ENCODE data around the gene RNF152. TPM values are rescaled to one million over a fixed set of nuclear protein-coding genes. Genes with fewer than 3 reads are reported as not detected.
A peak's percentile ranks its signal among the peaks of the same experiment; 100 is the strongest.

RNF152 gene, protein sequence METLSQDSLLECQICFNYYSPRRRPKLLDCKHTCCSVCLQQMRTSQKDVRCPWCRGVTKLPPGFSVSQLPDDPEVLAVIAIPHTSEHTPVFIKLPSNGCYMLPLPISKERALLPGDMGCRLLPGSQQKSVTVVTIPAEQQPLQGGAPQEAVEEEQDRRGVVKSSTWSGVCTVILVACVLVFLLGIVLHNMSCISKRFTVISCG
- 7.7 TPM for total RNA-seq

DNA sequence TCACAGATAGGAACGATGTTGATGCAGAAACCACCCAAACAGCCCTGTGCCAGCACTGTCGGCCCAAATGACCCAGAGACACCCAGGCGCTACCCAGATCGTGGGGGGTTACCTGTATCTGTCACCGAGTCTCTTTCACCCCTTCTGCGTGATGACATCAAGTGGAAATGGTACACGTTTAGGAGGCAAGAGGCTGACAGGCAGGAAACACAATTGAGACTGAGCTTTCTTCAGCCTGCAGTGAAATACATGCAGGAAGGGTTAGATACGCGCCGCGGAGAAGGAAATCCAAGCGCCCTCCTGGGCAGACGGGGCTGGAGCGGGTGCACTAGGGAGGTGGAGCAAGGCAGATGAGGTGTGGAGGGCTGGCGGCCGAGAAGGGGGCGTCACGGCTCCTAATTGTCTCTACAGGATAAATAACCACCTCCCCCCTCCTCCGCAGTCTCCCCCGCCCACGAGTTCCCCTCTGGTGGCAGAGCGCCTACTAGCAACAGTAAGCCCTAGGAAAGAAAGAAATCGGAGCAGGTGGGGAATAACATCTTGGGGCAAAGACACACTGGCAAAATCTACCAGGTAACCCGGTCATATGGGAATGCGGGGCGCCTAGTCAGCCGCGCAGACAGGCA is at the start of gene RNF152:
Gene RNF152 (minus strand): TSS at position 325 of the 626 bp plus-strand sequence. CDS start 76,544 bp downstream, outside the sequence.
- ATAC-seq = no peak

GRCh38 chr18:61941948-61942471 is 49.2 kb upstream of the RNF152 start:
- ATAC-seq = no peak

DNA sequence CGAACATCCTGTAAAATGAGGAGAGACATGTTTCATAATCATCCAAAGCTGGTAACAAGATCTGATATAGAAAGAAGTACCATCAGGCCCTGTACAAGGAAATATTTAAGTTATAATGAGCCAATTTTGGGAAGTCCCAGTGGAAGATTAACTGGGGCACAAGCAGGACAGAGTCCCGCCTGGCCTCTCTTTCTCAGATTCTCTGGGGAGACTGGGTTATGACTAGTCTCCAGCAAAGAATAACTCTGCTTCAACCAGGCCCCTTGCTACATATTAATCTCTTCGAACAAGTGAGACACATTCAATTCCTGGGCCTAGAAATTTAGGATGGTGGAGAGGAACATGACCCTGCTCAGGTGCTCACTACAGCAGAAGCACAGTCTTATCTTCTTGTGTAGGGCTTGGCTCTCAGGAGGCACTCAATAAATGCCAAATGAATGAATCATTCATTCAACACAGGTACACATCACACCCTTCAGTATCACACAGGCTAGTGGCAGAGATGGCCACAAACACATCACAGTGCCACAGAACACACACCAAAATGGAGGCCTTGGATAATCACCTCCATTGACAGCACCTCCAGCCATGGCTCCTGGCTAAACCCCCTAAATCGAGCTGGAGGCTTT is 46.4 kb upstream of the RNF152 start:
- peak; percentile 71 for ATAC-seq

DNA sequence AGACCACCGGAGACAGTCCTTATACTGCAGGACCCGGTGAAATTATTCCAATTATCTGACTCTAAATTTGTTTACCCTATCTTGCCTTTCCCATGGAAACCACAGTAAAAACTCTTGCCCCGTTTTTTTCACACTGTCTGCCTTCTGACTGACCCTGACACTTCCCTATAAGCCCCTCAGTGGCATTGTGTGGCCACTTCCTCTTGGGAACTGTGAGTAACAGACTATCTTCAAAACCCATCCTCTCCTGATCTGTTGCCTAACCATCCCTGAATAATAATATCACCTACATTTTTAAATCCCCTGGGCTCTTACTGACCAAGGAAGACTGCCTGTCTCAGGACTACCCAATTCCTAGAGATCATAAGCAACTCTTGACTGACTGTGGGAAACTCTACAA is 42.6 kb upstream of the RNF152 start:
- ATAC-seq = no peak

GRCh38 chr18:61931654-61932379 is 39.0 kb upstream of the RNF152 start:
- ATAC-seq = no peak

- peak; percentile 81 for ATAC-seq
Measured at GRCh38 chr18:61929881-61930640, 37.3 kb upstream of the RNF152 start.

- no peak for ATAC-seq
Measured at GRCh38 chr18:61926532-61926931, 33.7 kb upstream of the RNF152 start.

DNA sequence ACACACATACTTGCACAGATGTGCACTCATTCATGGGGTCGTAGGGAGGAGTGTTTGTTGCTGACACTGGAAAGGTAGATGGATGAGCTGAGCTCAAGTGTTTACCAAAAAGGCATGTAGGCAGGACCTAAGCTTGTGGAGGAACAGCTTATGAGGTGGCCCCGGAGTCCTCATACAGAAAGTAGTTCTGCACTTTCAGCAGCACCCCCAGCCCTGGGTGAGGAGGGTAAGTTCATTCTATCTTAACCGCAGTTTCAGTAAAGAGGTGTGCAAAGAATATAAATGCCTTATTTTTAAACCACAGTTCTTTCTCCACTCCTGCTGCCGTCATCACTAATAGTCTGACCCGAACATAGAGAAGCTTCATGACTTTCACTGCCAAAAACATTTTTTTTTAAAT is 31.7 kb upstream of the RNF152 start:
- ATAC-seq = no peak

GRCh38 chr18:61922435-61922834 is 29.6 kb upstream of the RNF152 start:
- ATAC-seq = no peak

- no peak for ATAC-seq
Measured at GRCh38 chr18:61921621-61922235, 28.9 kb upstream of the RNF152 start.

GRCh38 chr18:61917818-61918217 is 25.0 kb upstream of the RNF152 start:
- no peak for ATAC-seq

DNA sequence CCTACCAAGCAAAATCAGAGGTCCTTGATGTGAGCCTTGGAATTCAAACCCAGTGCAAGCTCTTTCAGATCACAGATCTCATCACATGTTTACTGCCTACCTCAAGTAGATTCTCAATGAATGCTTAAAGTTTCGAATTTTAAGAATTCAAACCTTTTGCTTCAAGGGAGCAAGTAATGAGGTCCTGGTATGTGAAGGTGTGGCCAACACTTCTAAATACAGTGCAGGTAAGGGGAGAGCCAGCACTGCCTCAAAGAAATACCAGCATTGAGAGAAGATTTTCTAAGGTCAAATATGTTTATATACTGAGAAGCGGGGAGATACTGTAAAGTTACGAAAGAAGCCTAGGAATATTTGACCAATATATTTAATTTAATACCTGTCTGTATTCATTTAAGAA is 19.7 kb upstream of the RNF152 start:
- no peak for ATAC-seq

DNA sequence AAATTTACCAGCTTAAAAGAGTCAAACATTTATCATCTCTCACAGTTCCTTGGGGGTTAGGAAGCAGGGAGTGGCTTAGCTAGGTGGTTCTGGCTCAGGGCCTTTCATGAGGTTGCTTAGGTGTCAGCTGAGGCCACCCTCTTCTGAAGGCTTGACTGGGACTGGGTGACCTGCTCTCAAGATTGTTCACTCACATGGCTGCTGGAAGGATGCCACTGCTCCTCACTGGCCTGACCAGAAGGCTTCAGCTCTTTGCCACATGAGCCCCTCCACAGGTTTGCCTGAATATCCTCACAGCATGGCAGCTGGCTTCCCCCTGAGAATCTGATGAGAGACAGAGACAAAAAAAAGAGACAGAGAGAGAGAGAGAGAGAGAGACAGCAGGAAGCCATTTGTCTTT is 17.3 kb upstream of the RNF152 start:
- ATAC-seq = no peak

DNA sequence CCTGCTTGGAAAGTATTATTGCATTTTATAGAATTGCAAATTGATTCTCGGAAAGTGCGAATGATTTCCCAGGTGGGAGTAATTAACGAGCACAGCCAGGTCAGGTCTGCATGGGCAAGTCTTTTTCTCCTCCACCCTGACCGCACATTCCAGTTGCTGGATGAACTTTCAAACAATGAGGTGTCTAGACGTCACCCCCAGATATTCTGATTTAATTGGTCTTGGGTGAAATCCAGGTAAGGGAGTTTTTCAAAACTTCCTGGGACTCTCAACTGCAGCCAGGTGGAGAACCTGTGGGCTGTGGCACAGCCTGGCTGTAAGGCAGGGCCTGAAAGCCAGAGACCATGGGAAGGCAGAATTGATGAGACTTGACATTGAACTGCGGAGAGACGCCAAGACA is 15.9 kb upstream of the RNF152 start:
- peak; percentile 69 for ATAC-seq

DNA sequence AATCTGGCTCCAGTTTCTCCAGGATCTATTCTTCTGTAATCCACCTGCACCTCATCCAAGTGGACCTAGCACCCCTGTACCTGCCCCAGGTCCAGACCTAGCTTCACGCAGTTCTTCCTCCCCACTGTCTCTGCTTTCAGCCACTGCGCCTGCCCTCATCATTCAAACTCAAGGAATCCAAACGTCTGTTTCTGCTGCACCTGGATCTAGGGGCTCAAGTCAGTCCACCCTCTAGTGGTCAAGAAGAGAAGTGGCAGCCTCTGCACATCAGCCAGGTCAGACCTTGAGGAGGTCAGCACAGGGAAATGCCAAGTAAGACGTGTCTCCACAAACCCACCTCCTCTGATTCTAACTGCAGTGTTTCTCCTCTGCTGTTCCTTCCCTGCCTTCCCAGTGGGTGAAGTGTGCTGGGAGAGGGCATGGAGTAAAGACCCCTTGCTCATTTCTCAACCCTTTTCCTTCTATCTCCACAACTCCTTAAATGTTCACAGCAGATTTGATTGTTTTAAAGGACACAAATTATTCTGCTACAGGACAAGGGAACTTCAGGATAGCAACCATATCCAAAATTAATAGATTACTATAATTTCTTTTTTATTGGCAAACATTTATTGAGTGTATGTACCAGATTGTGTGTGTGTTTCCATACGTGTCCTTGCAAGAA is 8.6 kb upstream of the RNF152 start:
- ATAC-seq = peak; percentile 68

- no peak for ATAC-seq
Measured at GRCh38 chr18:61900504-61901281, 7.9 kb upstream of the RNF152 start.

DNA sequence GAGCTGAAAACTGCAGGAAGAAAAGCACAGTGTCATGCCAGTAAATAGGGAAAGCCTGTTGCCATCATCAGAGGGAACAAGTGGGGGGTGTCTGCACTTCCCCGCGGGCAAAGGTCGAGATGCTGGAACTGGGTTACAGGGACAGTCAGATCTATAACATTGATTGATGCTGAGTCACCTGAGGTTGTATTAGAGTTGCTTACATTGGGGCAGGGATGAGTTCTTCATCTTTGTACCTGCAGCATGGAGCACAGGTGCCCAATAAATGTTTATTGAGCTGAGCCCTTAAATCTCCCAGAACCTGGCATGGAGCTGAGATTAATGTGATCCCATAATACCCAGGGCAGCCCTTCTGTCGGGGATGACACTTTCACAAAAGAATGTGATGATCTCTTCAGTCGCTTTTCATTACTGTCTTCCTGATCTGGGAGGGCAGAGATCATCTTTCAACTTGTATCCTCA is 5.9 kb upstream of the RNF152 start:
- ATAC-seq = no peak

DNA sequence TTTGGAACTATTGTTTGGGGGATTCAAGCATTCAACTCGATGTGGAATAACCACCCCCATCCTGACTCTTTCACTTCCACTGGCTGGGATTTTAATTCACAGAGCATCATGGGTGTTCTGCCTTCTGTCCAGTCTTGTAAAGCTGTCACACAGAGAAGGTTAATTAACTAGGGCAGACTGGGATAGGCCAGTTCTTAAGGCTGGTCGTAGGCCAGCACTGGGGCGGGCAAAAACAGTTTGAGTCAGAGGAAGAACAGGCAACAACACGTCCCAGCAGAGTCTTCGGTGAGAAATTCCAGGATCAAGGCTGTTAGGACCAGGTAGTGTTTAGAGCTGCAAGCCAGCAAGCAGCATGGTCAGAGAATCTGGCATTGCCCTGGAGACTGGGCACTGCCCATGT is 4.0 kb upstream of the RNF152 start:
- ATAC-seq = peak; percentile 89

DNA sequence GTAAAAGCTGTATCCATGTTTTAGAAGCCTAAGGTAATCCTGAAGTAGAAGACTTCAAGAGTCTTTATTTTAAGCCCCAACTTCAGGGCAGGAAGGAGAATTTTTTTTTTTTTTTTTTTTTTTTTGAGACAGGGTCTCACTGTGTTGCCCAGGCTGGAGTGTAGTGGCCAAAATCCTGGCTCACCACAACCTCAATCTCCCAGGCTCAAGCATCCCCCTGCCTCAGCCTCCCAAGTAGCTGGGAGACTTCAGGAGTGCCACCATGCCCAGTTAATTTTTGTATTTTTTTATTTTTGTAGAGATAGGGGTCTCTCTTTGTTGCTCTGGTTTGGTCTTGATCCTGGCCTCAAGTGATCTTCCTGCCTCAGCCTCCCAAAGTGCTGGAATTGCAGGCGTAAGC is 3.3 kb upstream of the RNF152 start:
- ATAC-seq = no peak

GRCh38 chr18:61894751-61895524 is 2.1 kb upstream of the RNF152 start:
- ATAC-seq = no peak

Data from esophagus mucosa (tissue), 1 donor.